ENCODE results near the gene BEAN1.
A peak's percentile ranks its signal among the peaks of the same experiment; 100 is the strongest.

The BEAN1 gene

DNA sequence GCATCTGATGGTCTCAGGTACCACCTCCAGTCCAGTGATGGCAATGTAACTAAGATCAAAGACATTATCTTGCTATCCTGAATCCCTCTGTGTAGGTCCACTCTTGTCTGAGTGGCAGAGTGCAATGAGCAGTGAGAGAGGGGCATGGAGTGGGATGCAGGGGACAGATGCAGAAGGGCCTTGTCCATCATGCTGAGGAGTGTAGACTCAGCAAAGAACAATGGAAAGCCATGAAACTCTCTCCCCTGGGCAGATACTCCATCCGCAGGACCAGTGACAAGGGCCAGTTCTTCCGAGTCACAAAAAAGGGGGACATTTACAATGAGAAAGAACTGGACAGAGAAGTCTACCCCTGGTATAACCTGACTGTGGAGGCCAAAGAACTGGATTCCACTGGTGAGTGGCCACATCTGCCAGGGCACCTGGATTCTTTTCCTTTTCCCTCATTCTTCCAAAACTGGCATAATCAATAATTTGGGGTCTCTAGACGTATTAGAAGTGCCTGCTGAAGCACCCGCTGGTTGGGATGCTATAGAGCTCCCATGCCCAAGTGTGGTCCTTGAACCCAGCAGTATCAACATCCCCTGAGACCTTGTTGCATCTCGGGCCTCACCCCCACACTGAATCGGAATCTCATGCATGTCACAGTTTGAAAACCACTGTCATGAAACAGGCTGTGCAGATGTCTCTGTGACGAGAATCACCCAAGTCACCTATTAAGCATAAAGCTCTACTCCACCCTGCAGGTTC, 31.1 kb upstream of the BEAN1 start:
- no peak for DNase-seq (ENCODE audit: low read depth)

- DNase-seq (ENCODE audit: low read depth) = no peak
These were observed 29.2 kb upstream of the BEAN1 start for GRCh38 chr16:66397736-66398433.

DNA sequence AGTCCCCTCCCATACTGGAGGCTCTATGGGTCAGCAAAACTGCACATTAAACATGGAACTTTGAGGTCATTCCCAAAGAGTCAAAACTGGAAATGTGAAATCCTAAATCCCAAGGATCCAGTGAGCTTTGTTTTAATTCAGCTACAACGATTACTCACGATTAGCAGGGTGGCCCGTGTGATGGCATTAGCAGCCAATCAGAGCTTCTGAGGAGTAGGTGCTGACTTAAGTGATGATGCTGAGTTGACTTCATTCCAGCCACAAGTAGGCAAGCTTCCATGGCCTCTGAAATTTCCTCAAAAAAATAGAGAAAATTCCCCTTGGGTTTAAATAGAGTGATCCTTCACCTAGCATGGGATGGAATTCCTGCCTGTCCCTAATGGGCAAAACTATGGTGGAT, 28.1 kb upstream of the BEAN1 start:
- DNase-seq (ENCODE audit: low read depth) = no peak

DNA sequence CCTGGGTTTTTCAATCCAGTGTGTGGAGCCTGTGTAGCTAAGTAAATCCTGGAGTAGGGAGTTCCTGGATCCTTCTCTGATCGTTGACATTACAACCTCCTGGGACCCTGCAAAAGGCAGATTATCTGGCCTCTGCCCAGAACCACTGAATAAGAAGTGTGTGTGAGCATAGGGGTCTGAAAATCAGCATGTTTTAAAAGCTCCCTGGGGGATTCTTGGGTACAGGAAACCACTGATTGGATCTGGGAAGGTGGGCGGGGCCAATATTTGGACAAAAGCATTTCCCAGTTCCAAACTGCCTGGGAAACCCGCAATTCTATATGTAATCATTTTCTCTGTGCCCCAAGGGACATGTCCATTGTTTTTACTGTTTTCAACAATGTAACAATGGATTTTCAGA, 27.2 kb upstream of the BEAN1 start:
- no peak for DNase-seq (ENCODE audit: low read depth)

DNA sequence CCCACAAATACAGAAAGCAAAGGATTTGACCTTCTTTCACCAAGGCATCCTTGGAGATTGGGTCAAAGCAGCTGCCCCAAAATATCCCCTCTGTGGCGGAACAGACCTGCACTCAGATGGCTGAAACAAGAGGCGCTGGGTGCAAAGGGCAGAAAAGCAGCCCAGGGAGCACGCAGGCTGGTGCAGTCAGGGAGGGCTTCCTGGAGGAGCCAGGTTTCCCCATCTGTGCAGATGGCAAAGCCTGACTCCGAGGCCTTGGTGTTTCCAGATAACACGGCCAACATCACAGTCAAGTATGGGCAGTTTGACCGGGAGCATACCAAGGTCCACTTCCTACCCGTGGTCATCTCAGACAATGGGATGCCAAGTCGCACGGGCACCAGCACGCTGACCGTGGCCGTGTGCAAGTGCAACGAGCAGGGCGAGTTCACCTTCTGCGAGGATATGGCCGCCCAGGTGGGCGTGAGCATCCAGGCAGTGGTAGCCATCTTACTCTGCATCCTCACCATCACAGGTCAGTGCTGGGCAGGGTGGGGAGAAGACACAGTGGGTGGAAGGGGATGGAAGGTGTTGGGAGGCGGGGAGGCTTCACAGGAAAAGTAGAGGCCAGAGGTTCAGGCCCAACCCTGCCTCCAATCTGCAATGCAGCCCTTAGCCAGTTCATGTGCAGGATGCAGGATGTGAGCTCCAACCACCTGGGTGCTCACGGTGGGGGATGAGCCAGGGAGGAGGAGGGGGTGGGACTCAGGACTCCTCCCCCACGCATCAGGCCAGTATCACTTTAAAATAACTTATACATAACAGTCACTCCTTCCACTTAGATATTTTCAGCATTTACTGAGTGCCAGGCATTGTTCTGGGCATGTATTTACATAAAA, 26.4 kb upstream of the BEAN1 start:
- no peak for DNase-seq (ENCODE audit: low read depth)

DNA sequence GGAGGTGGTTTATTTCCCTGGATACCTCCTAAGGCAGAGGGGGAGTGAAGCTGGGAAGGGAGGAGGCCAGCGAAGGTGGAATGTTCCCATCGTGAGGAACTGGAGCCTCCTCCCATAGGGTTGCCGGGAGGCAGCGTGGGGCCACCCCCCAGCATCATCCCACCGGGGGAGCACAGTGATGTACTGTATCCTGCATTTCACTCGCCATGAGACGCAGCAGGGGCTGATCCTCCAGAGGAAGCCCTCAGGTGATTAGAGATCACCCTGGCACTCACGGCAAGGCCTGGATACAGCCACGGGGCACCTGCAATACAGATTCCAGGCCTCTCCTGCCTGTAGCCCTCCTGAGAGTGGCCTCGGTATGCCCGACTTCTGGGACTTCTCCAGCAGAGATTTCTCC, 25.5 kb upstream of the BEAN1 start:
- DNase-seq (ENCODE audit: low read depth) = no peak

- no peak for DNase-seq (ENCODE audit: low read depth)
These were observed 24.9 kb upstream of the BEAN1 start for GRCh38 chr16:66402166-66402565.

DNA sequence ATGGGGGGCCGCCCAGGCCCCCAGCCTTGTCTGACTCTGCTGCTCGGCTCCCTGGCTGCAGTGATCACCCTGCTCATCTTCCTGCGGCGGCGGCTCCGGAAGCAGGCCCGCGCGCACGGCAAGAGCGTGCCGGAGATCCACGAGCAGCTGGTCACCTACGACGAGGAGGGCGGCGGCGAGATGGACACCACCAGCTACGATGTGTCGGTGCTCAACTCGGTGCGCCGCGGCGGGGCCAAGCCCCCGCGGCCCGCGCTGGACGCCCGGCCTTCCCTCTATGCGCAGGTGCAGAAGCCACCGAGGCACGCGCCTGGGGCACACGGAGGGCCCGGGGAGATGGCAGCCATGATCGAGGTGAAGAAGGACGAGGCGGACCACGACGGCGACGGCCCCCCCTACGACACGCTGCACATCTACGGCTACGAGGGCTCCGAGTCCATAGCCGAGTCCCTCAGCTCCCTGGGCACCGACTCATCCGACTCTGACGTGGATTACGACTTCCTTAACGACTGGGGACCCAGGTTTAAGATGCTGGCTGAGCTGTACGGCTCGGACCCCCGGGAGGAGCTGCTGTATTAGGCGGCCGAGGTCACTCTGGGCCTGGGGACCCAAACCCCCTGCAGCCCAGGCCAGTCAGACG, 24.4 kb upstream of the BEAN1 start:
- DNase-seq (ENCODE audit: low read depth) = no peak

DNA sequence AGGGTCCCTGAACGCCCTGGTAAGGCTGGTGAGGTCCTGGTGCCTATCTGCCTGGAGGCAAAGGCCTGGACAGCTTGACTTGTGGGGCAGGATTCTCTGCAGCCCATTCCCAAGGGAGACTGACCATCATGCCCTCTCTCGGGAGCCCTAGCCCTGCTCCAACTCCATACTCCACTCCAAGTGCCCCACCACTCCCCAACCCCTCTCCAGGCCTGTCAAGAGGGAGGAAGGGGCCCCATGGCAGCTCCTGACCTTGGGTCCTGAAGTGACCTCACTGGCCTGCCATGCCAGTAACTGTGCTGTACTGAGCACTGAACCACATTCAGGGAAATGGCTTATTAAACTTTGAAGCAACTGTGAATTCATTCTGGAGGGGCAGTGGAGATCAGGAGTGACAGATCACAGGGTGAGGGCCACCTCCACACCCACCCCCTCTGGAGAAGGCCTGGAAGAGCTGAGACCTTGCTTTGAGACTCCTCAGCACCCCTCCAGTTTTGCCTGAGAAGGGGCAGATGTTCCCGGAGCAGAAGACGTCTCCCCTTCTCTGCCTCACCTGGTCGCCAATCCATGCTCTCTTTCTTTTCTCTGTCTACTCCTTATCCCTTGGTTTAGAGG, 23.5 kb upstream of the BEAN1 start:
- no peak for DNase-seq (ENCODE audit: low read depth)

DNA sequence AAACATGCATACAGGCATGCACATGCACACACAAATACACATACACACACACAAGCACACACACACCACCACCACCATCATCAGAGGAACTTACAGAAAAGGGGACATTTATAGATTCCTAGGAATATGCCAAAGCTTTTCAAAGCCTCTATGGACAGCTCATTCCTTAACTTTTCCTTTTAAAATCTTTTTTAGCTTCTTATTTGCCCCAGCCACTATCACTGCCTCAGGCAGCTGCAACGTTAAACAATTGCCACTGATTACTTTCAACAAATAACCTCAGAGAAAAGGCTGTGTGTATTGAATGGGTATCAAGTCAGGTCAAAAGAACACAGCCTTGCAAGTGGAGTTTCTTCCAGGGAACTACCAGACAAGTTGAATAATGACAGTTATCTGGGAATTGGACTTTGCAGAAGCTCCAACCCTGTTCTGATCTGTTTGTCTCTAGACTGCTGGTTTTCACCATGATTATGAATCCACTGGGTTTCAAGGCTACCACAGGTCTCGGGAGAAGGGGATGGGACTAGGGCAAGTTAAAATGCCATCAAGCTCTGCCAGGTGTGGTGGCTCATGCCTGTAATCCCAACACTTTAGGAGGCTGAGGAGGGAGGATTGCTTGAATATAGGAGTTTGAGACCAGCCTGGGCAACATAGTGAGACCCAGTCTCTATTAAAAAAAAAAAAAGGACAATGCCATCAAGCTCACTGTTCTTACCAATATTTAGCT, 21.9 kb upstream of the BEAN1 start:
- no peak for DNase-seq (ENCODE audit: low read depth)

DNA sequence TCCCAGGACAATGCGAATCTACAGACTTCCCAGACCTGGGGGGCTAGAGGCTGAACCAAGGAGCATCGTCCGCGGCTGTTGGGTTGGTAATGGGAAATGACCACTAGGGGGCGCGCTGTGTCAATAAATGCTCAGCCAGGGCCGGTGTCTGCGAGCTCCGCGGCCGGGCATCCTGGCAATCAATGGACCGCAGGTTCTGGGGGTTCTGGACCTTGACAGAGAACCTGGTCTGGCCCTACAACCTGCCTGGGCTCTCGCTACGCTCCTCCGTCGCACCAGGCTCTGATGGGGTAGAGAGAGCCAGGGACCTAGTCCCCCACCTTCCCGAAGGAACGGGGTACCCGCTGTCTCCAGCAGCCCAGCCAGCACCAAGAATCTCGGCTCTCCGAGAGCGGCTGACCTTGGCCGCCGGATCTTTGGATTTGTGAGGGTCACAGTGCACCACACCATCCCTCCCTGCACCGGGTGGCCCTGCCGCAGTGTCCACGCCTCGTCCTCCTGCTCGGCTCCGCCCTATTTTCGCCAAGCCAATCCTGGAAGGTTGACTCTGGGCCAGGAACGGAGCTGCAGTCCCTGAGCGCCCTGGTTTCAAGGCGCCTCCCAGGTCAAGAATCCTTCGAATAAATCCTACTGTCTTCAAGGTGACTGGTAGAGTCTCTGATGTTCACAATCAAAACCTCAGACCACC, 20.4 kb upstream of the BEAN1 start:
- DNase-seq (ENCODE audit: low read depth) = peak; percentile 87

- DNase-seq (ENCODE audit: low read depth) = peak; percentile 91
These were observed 18.7 kb upstream of the BEAN1 start for GRCh38 chr16:66408163-66409048.

- DNase-seq (ENCODE audit: low read depth) = peak; percentile 75
These were observed 17.9 kb upstream of the BEAN1 start for GRCh38 chr16:66409156-66409555.

GRCh38 chr16:66412182-66412581, 14.9 kb upstream of the BEAN1 start:
- DNase-seq (ENCODE audit: low read depth) = no peak

DNA sequence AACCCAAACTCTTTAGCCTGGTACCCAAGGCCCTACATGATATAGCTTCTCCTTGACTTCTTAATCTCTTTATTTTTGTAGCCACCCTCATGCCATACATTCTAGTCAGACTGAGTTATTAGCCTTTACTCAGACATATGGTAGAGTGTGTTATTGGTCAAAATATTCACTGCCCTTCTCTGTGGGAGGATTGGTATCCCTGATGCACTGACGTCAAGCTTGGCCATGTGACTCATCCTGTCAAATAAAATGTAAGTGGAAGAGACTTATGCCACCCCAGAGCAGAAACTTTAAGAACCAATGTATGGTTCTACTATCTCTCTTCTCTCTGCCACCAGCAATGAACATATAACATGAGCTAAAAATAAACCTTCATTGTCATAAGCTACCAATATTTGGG, 12.2 kb upstream of the BEAN1 start:
- peak; percentile 65 for DNase-seq (ENCODE audit: low read depth)

- peak; percentile 70 for DNase-seq (ENCODE audit: low read depth)
These were observed 11.0 kb upstream of the BEAN1 start for GRCh38 chr16:66416136-66416535.

DNA sequence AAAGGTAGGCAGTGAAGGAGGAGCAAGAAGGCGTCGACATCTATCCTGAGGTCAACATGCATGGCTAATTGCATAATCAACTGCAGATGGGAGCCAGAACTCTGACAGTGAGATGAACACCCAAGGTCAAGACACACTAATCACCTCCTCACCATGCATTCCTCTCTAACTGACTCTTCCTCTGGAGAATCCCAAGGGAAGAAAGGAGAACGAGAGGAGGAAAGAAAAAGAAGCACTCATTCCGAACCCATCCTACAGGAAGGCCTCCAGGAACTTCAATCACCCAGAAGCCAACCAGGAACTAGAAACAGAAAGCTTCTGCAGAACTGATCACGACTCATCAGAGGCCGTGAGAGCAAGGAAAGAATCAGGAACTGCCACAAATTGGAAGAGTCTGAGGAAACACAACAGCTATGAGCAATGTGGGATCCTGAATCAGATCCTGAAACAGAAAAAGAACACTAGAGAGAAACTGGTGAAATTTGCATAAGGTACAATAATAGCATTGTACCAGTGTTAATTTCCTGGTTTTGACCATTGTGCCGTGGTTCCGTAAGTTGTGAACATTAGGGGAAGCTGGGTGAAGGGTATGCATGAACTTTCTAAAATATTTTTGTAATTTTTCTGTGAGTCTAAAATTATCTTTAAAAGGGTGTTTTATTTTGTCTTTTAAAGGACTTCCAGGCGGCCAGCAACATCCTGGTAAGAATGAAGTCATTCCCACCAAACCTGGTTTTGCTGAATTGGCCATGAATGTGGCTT, 10.0 kb upstream of the BEAN1 start:
- DNase-seq (ENCODE audit: low read depth) = peak; percentile 73

DNA sequence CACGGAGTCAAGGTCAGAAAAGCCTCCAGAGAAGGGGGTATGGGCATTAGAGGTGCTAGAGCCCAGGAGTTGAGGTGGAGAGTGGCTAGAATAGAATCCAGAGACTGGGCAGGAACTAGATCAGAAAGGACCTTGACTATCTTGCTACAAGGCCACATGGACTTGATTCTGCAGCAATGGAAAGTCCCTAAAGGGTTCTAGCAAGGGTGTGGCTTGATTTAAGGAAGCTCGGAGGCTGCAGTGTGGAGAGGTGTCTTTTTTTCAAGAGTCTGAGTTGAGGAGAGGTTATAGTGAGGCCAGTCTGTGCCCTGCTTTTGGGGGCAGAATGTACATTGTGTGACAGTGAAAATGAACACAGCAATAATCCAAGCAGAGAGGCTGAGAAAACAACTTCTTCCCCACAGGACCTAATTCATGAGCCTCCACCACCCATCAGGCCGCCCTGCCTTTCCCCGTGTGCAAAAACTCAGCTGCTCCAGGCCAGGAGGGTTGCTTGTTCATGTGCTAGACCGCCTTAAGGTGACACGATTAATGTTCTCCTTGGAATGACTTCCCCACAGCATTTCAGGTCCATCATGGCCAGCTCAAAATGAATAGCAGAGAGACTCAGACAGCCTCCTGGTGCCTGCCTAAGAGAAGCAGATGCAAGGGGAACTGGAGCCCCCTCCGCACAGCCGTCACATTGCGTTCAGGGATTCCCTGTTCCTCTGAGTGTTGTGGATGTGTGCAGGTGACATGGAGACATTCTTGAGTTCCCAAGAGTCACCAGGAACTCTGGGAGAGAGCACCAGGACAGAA, 8.7 kb upstream of the BEAN1 start:
- DNase-seq (ENCODE audit: low read depth) = no peak
